Mammary epithelial cell (primary cell): ENCODE data around the gene PIGZ.

Experiments used
- CTCF ChIP-seq, 2 donors: IDR thresholded peaks in 1 of 2; conservative IDR thresholded peaks in 1 of 2; 2 replicates each; pipeline ENCODE4 v1.5.1; 2011 to 2012; ENCODE audit warnings: inconsistent platforms in 2 of 2, low read length in 2 of 2, mild to moderate bottlenecking in 2 of 2, control low read depth in 1 of 2, low read depth in 1 of 2; ENCODE audit not compliant: insufficient read depth in 1 of 2; ENCODE audit errors: extremely low read depth in 1 of 2
- EZH2 ChIP-seq: IDR thresholded peaks from 2 replicates; pipeline ENCODE4 v1.6.1; 2012; ENCODE audit warnings: low read length, inconsistent platforms, borderline replicate concordance

- TF ChIP-seq EZH2: no peak
- no peak for TF ChIP-seq CTCF (conservative IDR thresholded peaks at IDR 0.05 in 1 of 2, IDR thresholded peaks at IDR 0.05 in 1 of 2; ENCODE audit: extremely low read depth in 1 of 2, insufficient read depth in 1 of 2, low read depth in 1 of 2, low read length in 2 of 2)
These were observed 38.2 kb upstream of the PIGZ start for GRCh38 chr3:197006860-197007259.
